GM18505 (cell line): ENCODE data around the gene LRRC1.

Experiments
- ATAC-seq: cut with Tn5 transposase; IDR thresholded peaks from one replicate; pipeline ENCODE4 v1.9.1; 2021; ENCODE audit not compliant: unreplicated experiment
- POLR2A ChIP-seq: IDR thresholded peaks from 4 replicates; pipeline ENCODE4 v1.6.1; 2011; ENCODE audit warnings: borderline replicate concordance; ENCODE audit not compliant: insufficient read depth, insufficient read length; ENCODE audit errors: extremely low read depth

The LRRC1 gene

GRCh38 chr6:53855940-53856339 lies 61.1 kb downstream of the LRRC1 start:
- no peak for ATAC-seq
- TF ChIP-seq POLR2A: no peak

- no peak for TF ChIP-seq POLR2A
- no peak for ATAC-seq
Observed at GRCh38 chr6:53857318-53858094, 62.7 kb downstream of the LRRC1 start.

- no peak for ATAC-seq
- TF ChIP-seq POLR2A: no peak
Observed at GRCh38 chr6:53858196-53858595, 63.4 kb downstream of the LRRC1 start.

- no peak for ATAC-seq
- no peak for TF ChIP-seq POLR2A
Observed at GRCh38 chr6:53858913-53859312, 64.1 kb downstream of the LRRC1 start.

DNA sequence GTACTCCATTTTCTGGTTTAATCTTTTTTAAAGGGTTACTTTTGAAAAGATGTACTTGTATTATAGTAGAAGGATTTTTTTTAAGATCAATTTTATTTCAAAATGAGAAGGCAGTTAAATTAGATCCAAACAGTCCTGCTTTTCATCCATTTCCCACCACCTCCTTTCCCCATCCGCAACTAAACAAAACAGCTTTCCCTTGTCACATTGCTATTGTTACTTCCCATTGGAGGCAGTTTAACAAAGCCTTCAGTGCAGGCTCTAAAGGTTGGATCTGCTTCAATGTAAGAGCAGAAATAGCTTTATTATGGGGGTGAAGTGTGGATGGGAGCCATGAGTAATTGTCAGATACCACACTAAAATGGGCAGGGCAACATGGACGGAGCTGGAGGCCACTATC lies 65.7 kb downstream of the LRRC1 start:
- no peak for ATAC-seq
- no peak for TF ChIP-seq POLR2A

DNA sequence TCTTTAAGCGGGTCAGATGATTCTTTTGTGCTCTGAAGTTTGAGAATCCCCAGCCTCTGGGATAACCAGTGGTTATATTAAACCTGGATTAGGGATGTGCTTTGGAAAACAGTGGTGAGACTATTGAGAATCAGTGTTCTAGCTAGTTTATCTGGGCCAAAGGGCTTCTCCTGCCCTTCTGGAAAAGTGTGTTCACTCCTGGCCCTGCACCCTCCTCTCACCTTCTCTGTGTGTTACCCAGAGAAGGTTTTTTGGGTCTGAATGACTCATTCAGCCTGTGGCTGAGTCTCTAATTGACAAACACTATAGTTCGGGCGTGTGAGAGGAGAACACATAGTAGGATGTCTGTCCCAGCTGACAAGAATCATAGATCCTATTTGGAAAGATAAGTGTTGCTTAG lies 66.7 kb downstream of the LRRC1 start:
- no peak for ATAC-seq
- TF ChIP-seq POLR2A: no peak

DNA sequence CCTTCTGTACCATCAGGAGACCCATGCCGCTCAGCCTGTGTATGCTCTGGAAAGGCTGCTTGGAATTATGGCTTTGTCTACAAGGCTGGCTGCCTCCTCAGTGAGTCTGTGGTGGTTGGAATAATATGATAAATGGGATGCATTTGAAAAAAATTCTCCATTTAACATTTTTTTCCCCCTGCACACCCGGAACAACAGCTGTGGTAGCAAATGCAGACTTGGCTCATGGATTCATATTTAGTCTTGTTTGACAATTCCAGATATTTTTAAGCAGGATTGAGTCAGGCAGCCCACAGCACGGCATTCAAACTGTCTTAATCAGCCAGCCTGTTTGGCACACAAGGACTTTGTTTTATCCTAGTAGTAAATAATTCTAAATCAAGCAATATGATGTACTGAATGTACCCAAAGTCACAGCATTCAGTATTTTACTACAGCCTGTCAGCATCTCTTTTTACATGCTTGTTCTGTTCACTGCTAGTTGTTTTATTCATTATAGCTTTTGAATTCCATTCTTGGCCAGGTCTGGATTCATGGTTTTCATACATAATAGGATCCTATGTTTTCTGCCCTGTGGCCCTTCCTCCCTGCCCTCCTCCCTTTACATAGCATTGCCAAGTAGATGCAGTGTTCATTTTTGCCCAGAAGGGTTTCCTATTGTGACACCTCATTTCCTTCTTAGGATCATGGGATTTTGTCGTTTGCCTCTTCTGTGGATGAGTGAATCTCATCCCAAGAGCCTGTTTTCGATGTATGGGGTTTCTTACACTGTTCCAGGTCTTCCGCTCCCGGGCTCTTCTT lies 68.1 kb downstream of the LRRC1 start:
- ATAC-seq: no peak
- no peak for TF ChIP-seq POLR2A

DNA sequence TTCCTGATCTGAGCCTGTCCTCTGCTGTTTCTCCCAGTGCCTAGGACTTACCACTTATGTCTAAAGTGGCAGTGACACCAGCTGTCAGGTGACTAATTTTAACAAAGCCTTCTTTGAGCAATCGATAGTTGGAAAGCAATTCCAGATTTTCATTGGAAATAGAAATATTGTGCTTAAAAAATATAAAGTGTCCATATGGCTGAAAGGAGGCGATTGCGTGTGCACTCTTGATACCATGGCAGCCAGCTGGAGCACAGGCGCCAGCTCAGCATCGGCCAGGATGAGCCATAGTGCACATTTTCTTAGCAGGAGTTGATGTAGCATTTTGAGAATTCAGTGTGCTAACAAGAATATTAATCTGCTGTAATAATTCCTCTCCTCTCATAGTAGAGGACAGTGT lies 70.0 kb downstream of the LRRC1 start:
- ATAC-seq: no peak
- TF ChIP-seq POLR2A: no peak

- no peak for TF ChIP-seq POLR2A
- ATAC-seq: no peak
Observed at GRCh38 chr6:53866226-53866625, 71.4 kb downstream of the LRRC1 start.

DNA sequence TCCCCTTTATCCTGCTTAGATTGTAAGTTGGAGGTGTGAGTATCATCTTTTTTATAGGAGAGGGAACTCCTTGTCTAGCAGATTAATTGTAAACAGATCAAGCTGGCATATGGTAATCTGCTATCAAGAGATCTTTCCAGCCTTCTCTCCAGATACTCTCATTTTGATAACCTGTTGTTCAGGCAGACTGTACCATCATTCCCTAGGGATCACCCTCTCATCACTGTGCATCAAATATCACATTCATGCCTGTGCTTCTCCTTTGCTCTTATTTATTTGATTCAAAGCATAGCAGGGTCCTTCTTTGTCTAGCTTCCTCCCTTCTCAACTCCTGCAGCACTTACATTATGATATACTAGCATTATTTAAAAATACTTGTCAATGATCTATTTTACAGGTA lies 73.8 kb downstream of the LRRC1 start:
- TF ChIP-seq POLR2A: no peak
- no peak for ATAC-seq

DNA sequence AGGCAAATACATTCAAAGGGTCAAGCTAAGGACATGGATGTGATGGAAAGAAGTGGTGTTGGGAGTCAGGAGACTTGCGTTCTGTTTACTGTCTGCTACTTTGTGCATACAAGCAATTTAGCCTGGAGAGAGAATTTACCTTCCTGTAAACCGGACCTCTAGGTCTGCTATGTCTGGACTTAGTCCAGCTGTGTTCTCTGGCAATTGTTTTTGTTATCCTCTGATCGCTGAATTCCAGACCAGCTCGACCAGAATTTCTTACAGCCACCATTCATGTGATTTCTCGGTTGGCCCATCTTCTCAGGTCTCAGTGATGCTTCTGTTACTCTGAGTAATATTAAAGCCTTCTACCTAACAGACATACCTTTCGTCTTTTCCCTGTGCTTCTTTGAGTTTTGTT lies 75.2 kb downstream of the LRRC1 start:
- TF ChIP-seq POLR2A: no peak
- no peak for ATAC-seq

GRCh38 chr6:53873922-53874321 lies 79.1 kb downstream of the LRRC1 start:
- no peak for ATAC-seq
- TF ChIP-seq POLR2A: no peak

GRCh38 chr6:53874964-53875363 lies 80.2 kb downstream of the LRRC1 start:
- ATAC-seq: no peak
- no peak for TF ChIP-seq POLR2A

GRCh38 chr6:53877151-53877550 lies 82.3 kb downstream of the LRRC1 start:
- TF ChIP-seq POLR2A: no peak
- no peak for ATAC-seq
